Mesodermal cell (in vitro differentiated cells): ENCODE results near the gene TRRAP. TPM values are rescaled to one million over a fixed set of nuclear protein-coding genes. Genes with fewer than 3 reads are reported as not detected.

ENCODE experiments used
- H3K27ac ChIP-seq: 2 replicates; pipeline ENCODE4 v1.7.0; 2013; ENCODE audit warnings: mild to moderate bottlenecking, low read depth, low read length, moderate library complexity; ENCODE audit not compliant: severe bottlenecking
- H3K36me3 ChIP-seq: 2 replicates; pipeline ENCODE4 v1.7.1; 2013; ENCODE audit warnings: mild to moderate bottlenecking, low read length, moderate library complexity; ENCODE audit not compliant: control insufficient read depth, insufficient read depth
- H3K4me1 ChIP-seq: one replicate; pipeline ENCODE4 v1.7.1; 2013; ENCODE audit warnings: mild to moderate bottlenecking, low read length; ENCODE audit not compliant: insufficient read depth, control insufficient read depth, poor library complexity, severe bottlenecking
- H3K4me3 ChIP-seq: 2 replicates; pipeline ENCODE4 v1.7.0; 2013; ENCODE audit warnings: low read length, control low read depth, mild to moderate bottlenecking; ENCODE audit not compliant: insufficient read depth, poor library complexity, severe bottlenecking; ENCODE audit errors: extremely low read depth
- H3K9me3 ChIP-seq: 2 replicates; pipeline ENCODE4 v1.7.1; 2013; ENCODE audit warnings: mild to moderate bottlenecking, low read length, moderate library complexity; ENCODE audit not compliant: control insufficient read depth
- WGBS, 2 experiments: methylation state at CpG; one replicate each; pipeline ENCODE4 v1.1.5; 2013; ENCODE audit warnings: missing lambda C conversion rate in 2 of 2; ENCODE audit not compliant: insufficient coverage in 2 of 2; 5-methylcytosine and 5-hydroxymethylcytosine counted together
- polyA plus RNA-seq, 2 experiments: library from polyadenylated mRNA; stranded (reverse); fragments of 50-300 nt; gene quantifications; one replicate each; pipeline ENCODE4 v1.2.3, GENCODE V29; 2013

Gene TRRAP
- 27.2 TPM for polyA plus RNA-seq (2013, experiment 1 of 2)
- polyA plus RNA-seq (2013, experiment 2 of 2) = 21.7 TPM

- 0% methylated on average over 78 to 103 of the region's 113 CpGs for WGBS, 2 experiments
- peaks cover 6% of the 10 kb centered on the region for H3K4me1 ChIP-seq
- H3K27ac ChIP-seq = peak within 1 kb of the TSS; percentile 81
- H3K36me3 ChIP-seq = peaks cover 31% of the 10 kb centered on the region
- H3K9me3 ChIP-seq = no peaks in the 10 kb centered on the region
- peak within 1 kb of the TSS; percentile 82 for H3K4me3 ChIP-seq
These were observed at the start of gene TRRAP for GRCh38 chr7:98878365-98879197. TSS of gene TRRAP (plus strand) at chr7:98878532. CDS start at chr7:98881151, 2,619 bp downstream.

- Histone ChIP-seq H3K27ac (no peak overlapping the region), H3K4me3 (no peak overlapping the region), H3K36me3 (no peaks in the 10 kb centered on the region), H3K4me1 (no peaks in the 10 kb centered on the region), H3K9me3 (no peaks in the 10 kb centered on the region)
- WGBS, 2 experiments = 100% methylated on average over 1 of the region's 2 CpGs; no CpG with 5 or more reads in 1 of the 2 experiments
These were observed 47.3 kb upstream of the TRRAP start for GRCh38 chr7:98830972-98831548.

GRCh38 chr7:98831641-98832221 is 46.6 kb upstream of the TRRAP start:
- H3K4me3 ChIP-seq = no peak overlapping the region
- WGBS, 2 experiments = 69% methylated on average over 6 of the region's 8 CpGs; no CpG with 5 or more reads in 1 of the 2 experiments

GRCh38 chr7:98833022-98833421 is 45.3 kb upstream of the TRRAP start:
- Histone ChIP-seq H3K36me3 (no peaks in the 10 kb centered on the region), H3K4me3 (no peak overlapping the region), H3K9me3 (no peaks in the 10 kb centered on the region), H3K4me1 (no peaks in the 10 kb centered on the region), H3K27ac (no peak overlapping the region)
- WGBS, 2 experiments = 79 to 100% methylated on average over 2 of the region's 2 CpGs

More at GRCh38 chr7:98831641-98832221, 46.6 kb upstream of the TRRAP start:
- Histone ChIP-seq H3K4me1 (no peaks in the 10 kb centered on the region), H3K9me3 (no peaks in the 10 kb centered on the region), H3K27ac (no peak overlapping the region), H3K36me3 (no peaks in the 10 kb centered on the region)

- Histone ChIP-seq H3K4me1 (no peaks in the 10 kb centered on the region), H3K27ac (no peak overlapping the region), H3K4me3 (no peak overlapping the region), H3K9me3 (no peaks in the 10 kb centered on the region), H3K36me3 (no peaks in the 10 kb centered on the region)
- WGBS, 2 experiments = 85 to 93% methylated on average over 5 to 6 of the region's 8 CpGs
These were observed 43.4 kb upstream of the TRRAP start for GRCh38 chr7:98834949-98835348.

- Histone ChIP-seq H3K4me3 (no peak overlapping the region), H3K36me3 (no peaks in the 10 kb centered on the region), H3K4me1 (no peaks in the 10 kb centered on the region), H3K27ac (no peak overlapping the region), H3K9me3 (no peaks in the 10 kb centered on the region)
- WGBS, 2 experiments = 18 to 24% methylated on average over 7 of the region's 10 CpGs
These were observed 41.3 kb upstream of the TRRAP start for GRCh38 chr7:98836811-98837629.

- no peaks in the 10 kb centered on the region for H3K4me1 ChIP-seq
- H3K36me3 ChIP-seq = no peaks in the 10 kb centered on the region
- WGBS, 2 experiments = 61 to 63% methylated on average over 4 of the region's 5 CpGs
- H3K9me3 ChIP-seq = no peaks in the 10 kb centered on the region
- no peak overlapping the region for H3K27ac ChIP-seq
- H3K4me3 ChIP-seq = no peak overlapping the region
These were observed 40.7 kb upstream of the TRRAP start for GRCh38 chr7:98837630-98837972.

- no peak overlapping the region for H3K4me3 ChIP-seq
- H3K4me1 ChIP-seq = no peaks in the 10 kb centered on the region
- H3K36me3 ChIP-seq = no peaks in the 10 kb centered on the region
- 87 to 88% methylated on average over 8 to 10 of the region's 11 CpGs for WGBS, 2 experiments
- no peaks in the 10 kb centered on the region for H3K9me3 ChIP-seq
- no peak overlapping the region for H3K27ac ChIP-seq
These were observed 38.2 kb upstream of the TRRAP start for GRCh38 chr7:98840096-98840495.

GRCh38 chr7:98840722-98841121 is 37.6 kb upstream of the TRRAP start:
- 64% methylated on average over 3 of the region's 4 CpGs for WGBS, 2 experiments
- Histone ChIP-seq H3K9me3 (no peaks in the 10 kb centered on the region), H3K36me3 (no peaks in the 10 kb centered on the region), H3K27ac (no peak overlapping the region), H3K4me1 (no peaks in the 10 kb centered on the region), H3K4me3 (no peak overlapping the region)

- no peak overlapping the region for H3K4me3 ChIP-seq
- H3K27ac ChIP-seq = no peak overlapping the region
- no peaks in the 10 kb centered on the region for H3K4me1 ChIP-seq
- 26 to 41% methylated on average over 6 to 7 of the region's 11 CpGs for WGBS, 2 experiments
- no peaks in the 10 kb centered on the region for H3K9me3 ChIP-seq
- H3K36me3 ChIP-seq = no peaks in the 10 kb centered on the region
These were observed 36.9 kb upstream of the TRRAP start for GRCh38 chr7:98841179-98841997.
